GOT3 (cell line): ENCODE data around the gene MAP7D3.
"Not testable (repeated sequence)": the region's sequence is repeated elsewhere in the genome, so short reads cannot be mapped to it uniquely, and the experiment has no call there.

ENCODE experiments used
- DNase-seq: peaks from one replicate; lab custom pipeline; 2025; ENCODE audit warnings: mixed read lengths; lab: John Stamatoyannopoulos, UW

Gene MAP7D3

GRCh38 chrX:136182414-136182813, 68.8 kb downstream of the MAP7D3 start:
- DNase-seq = no peak

DNA sequence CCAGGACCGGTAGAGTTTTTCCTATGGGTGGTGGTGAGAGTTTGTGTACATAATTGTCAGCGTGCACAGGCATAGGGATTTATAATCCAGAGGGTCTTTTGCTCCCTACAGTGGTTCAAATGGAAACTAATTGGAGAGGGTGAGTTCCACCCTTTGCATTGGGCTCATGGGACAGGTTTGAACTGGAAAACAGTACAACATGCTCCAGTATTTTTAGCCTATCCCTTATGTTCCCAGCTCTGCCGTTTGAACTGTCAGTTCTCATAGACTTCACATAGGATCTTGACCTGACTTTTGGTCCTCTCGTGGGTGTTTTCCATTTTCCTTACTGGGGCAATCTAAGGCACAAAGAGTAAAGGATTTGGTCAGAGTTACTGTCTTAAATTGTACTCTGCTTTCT, 72.1 kb downstream of the MAP7D3 start:
- no peak for DNase-seq

DNA sequence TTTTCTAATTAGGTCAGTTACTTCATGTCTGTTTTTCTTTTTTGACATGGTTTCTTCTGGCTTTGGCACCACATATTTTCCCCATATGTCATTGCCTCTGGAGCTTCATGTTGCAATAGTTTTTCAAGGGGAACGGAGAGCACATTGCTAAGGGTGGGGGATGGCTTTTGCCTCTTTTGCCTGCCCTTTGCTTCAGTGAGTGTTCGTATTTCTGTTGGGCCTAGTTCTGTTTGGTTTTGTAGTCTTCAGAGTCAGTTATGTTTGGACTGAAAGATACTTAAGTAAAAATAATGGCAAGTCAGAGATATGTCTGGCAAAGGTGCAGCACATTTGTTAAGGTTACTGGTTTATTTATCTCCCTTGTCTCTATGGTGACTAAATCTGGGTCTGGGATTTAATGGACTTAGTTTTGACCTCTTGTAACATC, 74.8 kb downstream of the MAP7D3 start:
- peak; percentile 1 for DNase-seq

DNA sequence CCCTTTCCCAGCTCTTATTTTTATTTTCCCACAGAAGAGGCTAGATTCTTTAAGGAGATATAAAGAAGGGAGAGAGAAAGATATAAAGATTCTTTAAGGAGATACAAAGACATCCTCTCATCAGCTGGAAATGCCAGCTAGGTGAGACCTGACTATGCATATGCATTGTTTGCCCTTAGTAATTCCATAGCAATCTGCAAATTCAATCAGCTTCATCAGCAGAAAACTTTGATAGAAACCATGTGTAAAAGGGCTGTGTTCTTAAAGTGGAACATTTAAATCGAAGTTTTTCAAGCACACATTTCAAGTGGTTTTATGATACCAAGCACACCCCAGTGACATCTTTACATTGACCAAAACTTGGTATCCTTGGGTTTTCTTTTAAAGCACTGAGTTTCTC, 79.8 kb downstream of the MAP7D3 start:
- no peak for DNase-seq

GRCh38 chrX:136170139-136170800, 80.9 kb downstream of the MAP7D3 start:
- no peak for DNase-seq

DNA sequence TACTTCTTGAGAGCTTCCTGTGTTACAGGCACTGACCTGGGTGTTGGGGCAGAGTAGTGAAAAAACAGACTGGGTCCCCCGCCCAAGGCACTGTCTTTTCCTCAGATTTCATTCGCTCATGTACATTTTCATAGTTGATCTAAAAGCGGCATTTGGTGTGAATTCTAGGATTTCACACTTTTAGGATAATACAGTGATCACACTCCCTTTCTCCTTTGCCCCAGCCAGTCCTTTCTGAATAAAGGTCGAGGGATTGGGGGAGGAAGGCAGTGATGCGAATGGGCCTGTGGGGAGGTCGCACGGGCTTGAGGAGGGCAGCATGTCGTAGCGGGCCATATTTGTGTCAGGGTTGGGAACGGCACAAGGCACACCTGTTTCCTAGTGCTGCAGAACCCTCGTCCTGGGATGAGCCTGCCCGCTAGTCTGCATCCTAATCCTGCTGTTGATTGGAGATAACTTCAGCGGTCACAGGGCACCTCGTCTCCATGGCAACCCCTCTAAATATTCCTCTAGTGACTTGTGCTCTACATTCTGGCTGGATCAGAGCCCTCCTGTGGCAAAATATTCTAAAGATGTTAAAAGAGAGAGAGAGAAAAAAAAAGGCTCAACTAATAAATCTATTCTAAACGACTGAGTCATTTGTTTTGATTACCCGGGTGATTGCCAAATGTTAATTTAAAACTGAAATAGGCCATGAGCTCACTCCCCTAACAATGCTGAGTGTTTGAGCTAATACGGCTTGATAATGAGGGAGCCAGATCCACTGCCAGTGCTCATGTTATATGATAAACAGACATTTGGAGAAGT, 82.1 kb downstream of the MAP7D3 start:
- DNase-seq = peak; percentile 11

- DNase-seq = not testable (repeated sequence)
These were observed 83.2 kb downstream of the MAP7D3 start for GRCh38 chrX:136167989-136168388.

GRCh38 chrX:136166221-136166855, 84.9 kb downstream of the MAP7D3 start:
- DNase-seq = no peak

DNA sequence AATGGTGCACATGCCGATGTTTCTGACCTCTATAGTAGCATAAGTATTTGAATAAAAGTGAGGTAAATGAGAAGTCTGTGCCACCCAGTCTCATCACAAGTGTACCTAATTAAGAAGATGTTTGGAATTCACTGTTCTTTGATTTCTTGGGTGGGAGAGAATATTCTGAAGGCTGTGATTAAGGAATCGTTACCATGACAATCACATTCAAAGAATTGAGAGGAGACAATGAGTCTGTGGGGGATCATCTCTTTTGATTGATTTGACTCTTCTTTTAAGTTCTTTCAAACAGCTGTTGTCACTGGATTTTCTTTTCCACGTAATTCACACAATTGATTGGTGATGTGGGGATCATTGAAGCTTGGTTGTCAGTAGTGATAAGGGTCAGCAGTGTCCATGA, 85.8 kb downstream of the MAP7D3 start:
- no peak for DNase-seq

- DNase-seq = no peak
These were observed 87.5 kb downstream of the MAP7D3 start for GRCh38 chrX:136163689-136164088.
